Stimulated activated CD8-positive, alpha-beta memory T cell treated with anti-CD3 and anti-CD28 coated beads, Interleukin-15, amount 100 ng/mL, for 24 hours (primary cell): ENCODE results near the gene PCSK4.

Source experiments
- DNase-seq: peaks from one replicate; pipeline ENCODE4 v3.0.0-alpha.2; 2020; ENCODE audit warnings: low read depth

PCSK4 gene

DNA sequence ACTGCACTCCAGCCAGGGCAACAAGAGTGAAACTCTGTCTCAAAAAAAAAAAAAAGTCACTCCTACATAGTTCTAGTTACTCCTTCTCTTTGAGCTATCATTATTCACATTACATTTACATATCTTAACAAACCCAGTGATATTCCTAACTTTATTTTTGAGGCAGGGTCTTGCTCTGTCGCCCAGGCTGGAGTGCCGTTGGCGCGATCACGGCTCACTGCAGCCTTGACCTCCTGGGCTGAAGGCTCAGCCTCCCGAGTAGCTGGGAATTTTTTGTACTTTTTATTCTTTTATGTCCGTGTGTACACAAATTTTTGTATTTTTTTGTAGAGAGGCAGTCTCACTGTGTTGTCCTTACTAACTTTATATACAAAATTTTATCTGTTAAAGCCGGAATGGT, 52.5 kb downstream of the PCSK4 start:
- no peak for DNase-seq

DNA sequence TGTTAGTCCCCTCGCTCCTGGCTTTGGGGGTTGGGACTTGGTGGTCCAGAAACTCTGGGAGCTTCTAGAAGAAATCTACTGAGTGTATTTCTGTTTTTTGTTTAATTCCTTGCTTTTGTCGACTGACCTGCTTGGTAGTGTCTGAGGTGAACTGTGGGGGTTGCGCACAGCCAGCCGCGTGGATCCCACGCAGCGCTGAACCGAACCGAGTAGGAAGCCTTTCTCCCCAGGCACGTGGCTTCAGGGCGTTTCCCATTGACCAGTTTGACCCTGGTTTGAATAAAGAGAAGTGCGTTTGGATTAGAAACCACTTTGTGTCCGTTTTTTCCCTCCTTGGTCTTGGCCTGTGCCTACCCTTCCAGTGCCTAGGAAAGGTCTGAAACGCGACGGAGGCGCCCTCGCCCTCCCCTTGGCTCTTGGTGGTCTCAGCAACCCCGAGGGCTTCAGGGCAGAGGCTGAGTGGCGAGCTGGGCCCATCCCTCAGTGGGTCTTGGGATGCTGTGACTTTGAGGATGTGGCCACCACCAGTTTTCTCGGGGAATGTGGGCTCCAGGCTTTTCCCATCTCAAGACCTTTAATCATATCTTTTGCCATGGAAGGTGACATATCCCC, 54.7 kb downstream of the PCSK4 start:
- no peak for DNase-seq

DNA sequence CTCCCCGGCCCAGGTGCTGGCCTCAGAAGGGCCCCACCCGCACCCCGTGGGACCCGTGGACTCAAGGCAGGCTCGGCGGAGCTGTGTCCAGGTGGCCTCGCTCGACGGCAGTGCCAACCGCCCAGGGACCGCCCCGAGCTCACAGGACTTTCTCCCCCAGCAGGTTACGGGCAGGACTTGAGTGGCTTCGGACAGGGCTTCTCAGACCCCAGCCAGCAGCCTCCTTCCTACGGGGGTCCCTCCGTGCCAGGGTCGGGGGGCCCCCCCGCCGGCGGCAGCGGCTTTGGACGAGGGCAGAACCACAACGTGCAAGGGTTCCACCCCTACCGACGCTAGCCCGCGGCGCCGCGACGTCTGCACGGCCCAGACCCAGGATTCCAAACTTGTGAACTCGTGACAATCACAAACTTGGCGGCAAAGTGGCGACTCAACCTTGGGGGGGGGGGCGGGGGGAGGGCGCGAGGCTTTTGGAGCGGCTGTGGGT, 55.5 kb downstream of the PCSK4 start:
- DNase-seq, result no peak

DNA sequence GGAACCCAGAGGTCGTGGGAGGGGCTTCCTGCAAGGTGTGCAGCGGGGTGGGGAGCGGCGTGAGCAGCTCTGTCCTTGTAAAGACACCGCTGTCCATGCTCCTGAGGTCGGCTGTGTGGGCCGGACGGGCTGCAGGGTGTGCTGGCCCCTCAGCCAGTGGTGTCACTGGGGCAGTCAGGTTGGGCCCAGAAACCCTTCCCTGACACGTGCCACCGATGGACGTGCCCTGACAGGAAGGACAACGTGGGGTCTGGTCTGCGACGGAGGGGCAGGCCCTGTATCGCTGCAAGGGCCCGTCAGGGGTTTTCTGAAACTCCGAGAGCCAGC, 56.1 kb downstream of the PCSK4 start:
- DNase-seq, result no peak

DNA sequence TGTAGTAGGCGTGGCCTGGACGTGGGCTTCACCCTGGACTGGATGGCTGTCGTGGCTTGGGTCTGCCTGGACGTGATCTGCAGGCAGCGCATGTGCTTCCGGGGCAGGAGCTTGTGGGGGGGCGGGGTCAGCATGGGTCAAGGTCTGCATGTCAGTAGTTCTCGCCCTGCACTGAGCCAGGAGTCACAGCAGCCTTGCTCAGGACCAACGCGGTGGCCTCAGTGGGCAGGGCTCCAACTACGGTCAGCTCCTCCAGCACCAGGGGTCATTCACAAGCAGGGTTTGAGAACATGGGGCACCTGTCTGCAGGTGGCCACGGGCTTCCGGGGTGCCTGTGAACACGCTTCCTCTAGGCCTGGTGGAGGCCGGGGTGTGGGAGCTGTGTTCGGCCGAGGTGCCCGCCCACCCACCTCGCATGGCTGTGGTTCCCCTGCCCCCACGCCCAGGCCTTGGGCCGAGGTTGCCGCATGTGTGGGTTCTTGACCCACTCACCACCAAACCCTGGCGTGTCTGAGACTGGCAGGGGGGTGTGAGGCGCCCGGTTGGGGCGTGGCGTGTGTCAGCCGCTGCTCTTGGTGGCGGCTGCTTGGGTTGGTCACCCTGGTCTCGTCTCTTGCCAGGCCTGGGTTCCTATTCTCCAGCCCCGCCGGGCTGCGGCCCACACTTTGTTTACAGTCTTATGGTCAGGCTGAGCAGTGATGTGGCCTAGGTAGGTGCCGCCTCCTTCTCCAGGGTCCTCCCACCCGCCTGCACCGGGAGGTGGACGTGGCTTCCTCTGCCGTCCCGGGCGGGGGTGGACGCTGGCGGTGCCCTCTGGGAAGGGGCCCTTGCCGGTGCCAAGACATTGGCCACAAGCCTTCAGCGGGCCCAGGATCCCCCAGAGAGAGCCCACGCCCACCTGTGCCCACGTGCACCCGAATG, 56.8 kb downstream of the PCSK4 start:
- DNase-seq, result no peak

DNA sequence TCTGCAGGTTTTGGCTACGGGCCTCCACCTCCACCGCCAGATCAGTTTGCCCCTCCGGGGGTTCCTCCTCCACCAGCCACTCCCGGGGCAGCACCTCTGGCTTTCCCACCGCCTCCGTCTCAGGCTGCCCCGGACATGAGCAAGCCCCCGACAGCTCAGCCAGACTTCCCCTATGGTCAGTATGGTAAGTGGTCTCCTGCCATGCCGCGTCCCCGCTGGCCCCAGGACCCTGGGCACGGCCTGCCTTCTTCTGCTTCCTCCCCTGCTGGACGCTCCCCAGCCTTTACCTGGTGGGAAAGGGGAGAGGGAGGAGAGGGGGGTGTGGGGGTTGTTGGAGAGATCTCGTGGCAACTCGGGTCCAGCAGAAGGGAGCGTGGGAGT, 57.7 kb downstream of the PCSK4 start:
- no peak for DNase-seq

DNA sequence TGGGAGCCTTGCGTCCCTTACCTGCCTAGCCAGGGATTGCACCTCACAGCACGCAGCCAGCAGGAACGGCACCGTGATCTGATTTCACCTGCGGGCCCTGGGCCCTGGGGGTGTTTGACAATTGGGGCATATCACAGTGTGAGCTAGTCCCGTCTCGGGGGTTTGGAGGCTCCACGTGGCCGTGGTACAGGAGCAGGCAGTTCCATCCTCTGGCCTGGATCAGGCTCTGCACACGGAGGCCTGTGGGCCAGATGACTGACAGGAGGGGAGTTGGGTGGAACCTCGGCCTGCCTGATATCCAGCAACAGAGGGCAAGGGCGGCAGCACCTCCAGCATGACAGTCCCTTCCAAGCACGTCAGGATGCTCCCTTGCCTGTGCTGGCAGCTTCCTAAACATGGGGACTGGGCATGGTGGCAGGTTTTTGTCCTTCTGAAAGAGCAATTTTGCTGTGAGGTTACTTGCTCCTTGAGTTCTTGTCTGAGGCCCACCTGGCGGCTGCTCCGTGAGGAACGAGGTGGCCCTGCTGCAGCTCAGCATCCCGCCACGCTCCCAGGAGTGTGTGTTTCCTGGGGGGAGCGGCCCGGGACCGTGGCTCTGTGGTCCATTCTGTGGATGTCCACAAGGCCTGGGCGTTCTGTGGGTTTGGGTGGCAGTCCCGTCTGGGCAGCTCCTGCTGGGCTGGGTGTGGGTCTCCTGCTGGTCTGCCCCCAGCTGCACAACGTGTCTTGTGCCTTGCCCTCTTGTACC, 58.2 kb downstream of the PCSK4 start:
- no peak for DNase-seq
